ENCODE measurements around the gene PGS1. TPM values are rescaled to one million over a fixed set of nuclear protein-coding genes. Genes with fewer than 3 reads are reported as not detected.

PGS1 gene, protein sequence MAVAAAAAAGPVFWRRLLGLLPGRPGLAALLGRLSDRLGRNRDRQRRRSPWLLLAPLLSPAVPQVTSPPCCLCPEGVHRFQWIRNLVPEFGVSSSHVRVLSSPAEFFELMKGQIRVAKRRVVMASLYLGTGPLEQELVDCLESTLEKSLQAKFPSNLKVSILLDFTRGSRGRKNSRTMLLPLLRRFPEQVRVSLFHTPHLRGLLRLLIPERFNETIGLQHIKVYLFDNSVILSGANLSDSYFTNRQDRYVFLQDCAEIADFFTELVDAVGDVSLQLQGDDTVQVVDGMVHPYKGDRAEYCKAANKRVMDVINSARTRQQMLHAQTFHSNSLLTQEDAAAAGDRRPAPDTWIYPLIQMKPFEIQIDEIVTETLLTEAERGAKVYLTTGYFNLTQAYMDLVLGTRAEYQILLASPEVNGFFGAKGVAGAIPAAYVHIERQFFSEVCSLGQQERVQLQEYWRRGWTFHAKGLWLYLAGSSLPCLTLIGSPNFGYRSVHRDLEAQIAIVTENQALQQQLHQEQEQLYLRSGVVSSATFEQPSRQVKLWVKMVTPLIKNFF
- 21.8 to 30.7 TPM (median 26.5 TPM) in 5 replicates for total RNA-seq (2022; extraction: Qiagen RNA extraction; ENCODE audit: low read depth)

DNA sequence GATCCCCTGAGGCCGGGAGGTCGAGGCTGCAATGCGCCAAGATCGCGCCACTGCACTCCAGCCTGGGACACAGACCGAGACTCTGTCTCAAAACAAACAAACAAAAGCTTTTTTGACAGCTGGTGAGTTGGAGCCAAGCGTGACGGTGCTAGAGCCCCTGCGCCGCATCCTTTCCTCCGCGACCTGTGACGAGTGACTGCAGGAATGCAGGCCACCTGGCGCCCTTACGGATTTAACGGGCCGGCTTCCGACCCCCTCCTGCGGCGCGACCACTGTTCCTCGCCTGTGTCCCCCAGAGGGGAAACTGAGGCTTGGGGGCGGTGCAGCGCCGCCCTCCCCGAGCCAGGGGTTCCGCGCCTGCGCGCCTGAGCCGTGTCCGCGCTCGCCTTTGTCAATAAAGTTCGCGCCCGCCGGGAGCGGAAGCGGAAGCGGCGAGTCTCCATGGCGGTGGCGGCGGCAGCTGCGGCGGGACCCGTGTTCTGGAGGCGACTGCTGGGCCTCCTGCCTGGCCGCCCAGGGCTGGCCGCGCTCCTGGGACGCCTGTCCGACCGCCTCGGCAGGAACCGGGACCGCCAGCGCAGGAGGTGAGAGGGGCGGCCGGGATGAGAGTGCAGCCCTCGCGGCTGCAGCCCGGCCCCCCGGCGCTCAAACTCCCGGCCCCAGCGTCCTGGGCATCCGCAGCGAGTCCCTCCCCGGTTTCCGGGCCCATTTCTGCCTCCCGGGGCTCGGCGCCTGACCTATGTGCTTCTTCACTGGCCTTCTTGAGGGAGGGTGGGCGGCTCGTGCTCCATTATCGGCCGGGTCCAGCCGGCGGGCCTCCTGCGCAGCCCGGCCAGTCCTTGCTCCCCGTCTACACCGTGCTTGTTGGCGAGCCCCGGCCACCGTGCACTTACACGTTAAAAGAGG lies at the start of gene PGS1:
PGS1 (plus strand) TSS at position 425 of the 906 bp plus-strand sequence; CDS start at position 442, 17 bp downstream.

DNA sequence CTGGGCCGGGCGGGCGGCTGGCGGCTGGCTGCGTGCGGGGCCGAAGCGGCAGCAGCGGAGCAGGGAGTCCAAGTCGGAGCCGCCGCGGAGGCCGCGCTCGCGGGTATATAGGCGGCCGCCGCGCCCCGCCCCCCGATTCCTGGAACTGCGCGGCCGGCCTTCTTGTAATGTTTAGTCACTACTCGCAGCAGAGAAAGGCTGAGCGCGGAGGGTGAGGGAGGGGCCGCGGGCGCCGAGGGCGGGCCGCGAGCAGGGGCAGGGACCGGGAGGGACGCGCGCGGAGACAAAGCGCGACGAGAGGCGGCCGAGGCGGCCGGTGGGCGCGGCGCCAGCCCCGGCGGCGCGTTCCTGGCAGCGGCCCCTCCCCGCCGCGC lies 18.5 kb upstream of the PGS1 start, which contains the start of gene SOCS3:
SOCS3 (minus strand) TSS at position 81 of the 374 bp plus-strand sequence. CDS start 982 bp downstream, outside the sequence.

Other genes starting within 250 kb of the PGS1 start
- 6.3 to 12.5 TPM (median 10.1 TPM) in 5 replicates for gene TMC6, start 249.9 kb upstream of the PGS1 start, total RNA-seq (2022; extraction: Qiagen RNA extraction; ENCODE audit: low read depth)
- gene TMC8, start 247.9 kb upstream of the PGS1 start, total RNA-seq (2022; extraction: Qiagen RNA extraction; ENCODE audit: low read depth): 0.28 to 0.68 TPM (median 0.48 TPM) in 5 replicates
- not detected in 5 replicates for gene C17orf99, start 232.3 kb upstream of the PGS1 start, total RNA-seq (2022; extraction: Qiagen RNA extraction; ENCODE audit: low read depth)
- gene SYNGR2, start 210.1 kb upstream of the PGS1 start, total RNA-seq (2022; extraction: Qiagen RNA extraction; ENCODE audit: low read depth): 144 to 217 TPM (median 187 TPM) in 5 replicates
- gene TK1, start 191.6 kb upstream of the PGS1 start, total RNA-seq (2022; extraction: Qiagen RNA extraction; ENCODE audit: low read depth): 194 to 287 TPM (median 233 TPM) in 5 replicates
- gene AFMID, start 191.3 kb upstream of the PGS1 start, total RNA-seq (2022; extraction: Qiagen RNA extraction; ENCODE audit: low read depth): 41.4 to 53.0 TPM (median 45.0 TPM) in 5 replicates
- gene BIRC5, start 164.4 kb upstream of the PGS1 start, total RNA-seq (2022; extraction: Qiagen RNA extraction; ENCODE audit: low read depth): 107 to 112 TPM (median 111 TPM) in 5 replicates
- gene TMEM235, start 147.0 kb upstream of the PGS1 start, total RNA-seq (2022; extraction: Qiagen RNA extraction; ENCODE audit: low read depth): not detected in 5 replicates
- gene SOCS3, start 18.6 kb upstream of the PGS1 start, total RNA-seq (2022; extraction: Qiagen RNA extraction; ENCODE audit: low read depth): 33.4 to 50.1 TPM (median 39.0 TPM) in 5 replicates
- gene DNAH17, start 198.7 kb downstream of the PGS1 start, total RNA-seq (2022; extraction: Qiagen RNA extraction; ENCODE audit: low read depth): 1.4 to 1.6 TPM (median 1.5 TPM) in 5 replicates

All from A549 treated with DMSO at 1 μM for 4 hours (cell line).